Measurements from ENCODE around the gene MAGIX.

DNA sequence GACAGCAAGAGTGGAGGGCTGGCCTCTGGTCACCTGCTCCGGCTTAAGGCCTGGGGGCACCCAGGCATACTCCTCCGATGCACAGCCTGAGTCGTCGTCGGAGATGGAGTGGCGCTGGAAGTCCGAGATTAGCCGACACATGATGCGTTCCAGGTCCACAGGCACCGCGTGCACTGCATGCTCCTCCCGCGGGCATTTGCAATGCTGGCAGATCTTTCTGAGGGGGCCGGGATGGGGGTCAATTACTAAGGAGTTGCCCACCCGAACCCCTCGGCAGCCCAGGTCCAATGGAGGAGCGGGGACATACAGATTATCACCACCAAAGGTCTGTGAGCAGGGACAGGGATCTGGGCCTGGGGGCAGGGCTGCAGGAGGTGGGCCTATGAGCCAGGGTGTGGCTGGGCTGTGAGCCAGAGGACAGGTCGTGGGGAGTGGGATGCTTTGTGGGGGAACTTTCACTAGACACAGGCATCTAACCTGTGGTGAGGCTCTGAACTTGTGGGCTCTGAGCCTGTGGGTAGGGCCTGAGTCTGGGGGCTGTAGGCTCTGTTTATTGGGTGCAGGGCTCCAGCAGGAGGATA is 21.2 kb downstream of the MAGIX start:
- TF ChIP-seq, protein P1, sequence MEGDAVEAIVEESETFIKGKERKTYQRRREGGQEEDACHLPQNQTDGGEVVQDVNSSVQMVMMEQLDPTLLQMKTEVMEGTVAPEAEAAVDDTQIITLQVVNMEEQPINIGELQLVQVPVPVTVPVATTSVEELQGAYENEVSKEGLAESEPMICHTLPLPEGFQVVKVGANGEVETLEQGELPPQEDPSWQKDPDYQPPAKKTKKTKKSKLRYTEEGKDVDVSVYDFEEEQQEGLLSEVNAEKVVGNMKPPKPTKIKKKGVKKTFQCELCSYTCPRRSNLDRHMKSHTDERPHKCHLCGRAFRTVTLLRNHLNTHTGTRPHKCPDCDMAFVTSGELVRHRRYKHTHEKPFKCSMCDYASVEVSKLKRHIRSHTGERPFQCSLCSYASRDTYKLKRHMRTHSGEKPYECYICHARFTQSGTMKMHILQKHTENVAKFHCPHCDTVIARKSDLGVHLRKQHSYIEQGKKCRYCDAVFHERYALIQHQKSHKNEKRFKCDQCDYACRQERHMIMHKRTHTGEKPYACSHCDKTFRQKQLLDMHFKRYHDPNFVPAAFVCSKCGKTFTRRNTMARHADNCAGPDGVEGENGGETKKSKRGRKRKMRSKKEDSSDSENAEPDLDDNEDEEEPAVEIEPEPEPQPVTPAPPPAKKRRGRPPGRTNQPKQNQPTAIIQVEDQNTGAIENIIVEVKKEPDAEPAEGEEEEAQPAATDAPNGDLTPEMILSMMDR (conservative IDR thresholded peaks at IDR 0.05 in 1 of 2, IDR thresholded peaks at IDR 0.05 in 1 of 2; ENCODE audit: low read depth in 1 of 2, low read length in 2 of 2): no peak
- TF ChIP-seq EZH2 (IDR thresholded peaks at IDR 0.05; ENCODE audit: low read length, missing control alignments): no peak
